Natural killer cell (primary cell): ENCODE data around the gene CLPTM1. TPM values are rescaled to one million over a fixed set of nuclear protein-coding genes. Genes with fewer than 3 reads are reported as not detected.
"Not testable (repeated sequence)": the region's sequence is repeated elsewhere in the genome, so short reads cannot be mapped to it uniquely, and the experiment has no call there.

Source experiments
- ATAC-seq, 3 donors: fragments of 150-1000 bp in 2 of 3; fragments of 200-7000 bp in 1 of 3; cut with Tn5 transposase; 1 replicate in 1 of 3; 2 replicates in 2 of 3; pipeline ENCODE4 v1.10.0; 2021; ENCODE audit warnings: mild to moderate bottlenecking in 2 of 3, moderate library complexity in 2 of 3
- DNase-seq, 2 donors: peaks; one replicate each; pipeline versions ENCODE4 v3.0.0 to v3.0.0-alpha.2; 2013 to 2021; ENCODE audit warnings: mixed read lengths in 1 of 2
- H3K27ac ChIP-seq: one replicate; pipeline ENCODE4 v1.5.1; 2013; ENCODE audit warnings: mild to moderate bottlenecking, low read length
- H3K27me3 ChIP-seq: one replicate; pipeline ENCODE4 v1.6.1; 2013; ENCODE audit warnings: low read length; ENCODE audit not compliant: control insufficient read depth, insufficient read depth
- H3K36me3 ChIP-seq: one replicate; pipeline ENCODE4 v1.6.1; 2013; ENCODE audit warnings: low read length; ENCODE audit not compliant: control insufficient read depth, insufficient read depth
- H3K4me1 ChIP-seq: one replicate; pipeline ENCODE4 v1.6.1; 2013; ENCODE audit warnings: low read length; ENCODE audit not compliant: control insufficient read depth, insufficient read depth
- H3K4me3 ChIP-seq: one replicate; pipeline ENCODE4 v1.5.1; 2013; ENCODE audit warnings: low read length
- H3K9me3 ChIP-seq: one replicate; pipeline ENCODE4 v1.6.1; 2013; ENCODE audit warnings: low read length; ENCODE audit not compliant: control insufficient read depth, insufficient read depth
- H3K27ac Mint-ChIP-seq, 2 donors: one replicate each; pipeline ENCODE4 v1.8.0; 2022; ENCODE audit warnings: mild to moderate bottlenecking in 2 of 2, mixed read lengths in 2 of 2, moderate library complexity in 1 of 2
- H3K27me3 Mint-ChIP-seq, 2 donors: one replicate each; pipeline ENCODE4 v1.8.0; 2022; ENCODE audit warnings: low read depth in 2 of 2, mixed read lengths in 2 of 2
- H3K36me3 Mint-ChIP-seq: one replicate; pipeline ENCODE4 v1.8.0; 2022; ENCODE audit warnings: mixed read lengths
- H3K4me1 Mint-ChIP-seq, 2 donors: one replicate each; pipeline ENCODE4 v1.8.0; 2022; ENCODE audit warnings: mixed read lengths in 2 of 2
- H3K4me3 Mint-ChIP-seq: one replicate; pipeline ENCODE4 v1.8.0; 2022; ENCODE audit warnings: mild to moderate bottlenecking, moderate library complexity, mixed read lengths
- H3K9me3 Mint-ChIP-seq, 2 donors: one replicate each; pipeline ENCODE4 v1.8.0; 2022; ENCODE audit warnings: mixed read lengths in 2 of 2
- CTCF ChIP-seq: fragments of 200-600 bp; IDR thresholded peaks from one replicate; pipeline ENCODE4 v1.8.0; 2022; ENCODE audit warnings: antibody characterized with exemption
- WGBS: methylation state at CpG from one replicate; pipeline ENCODE4 v1.1.7; 2013; ENCODE audit warnings: missing lambda C conversion rate; ENCODE audit not compliant: insufficient coverage; 5-methylcytosine and 5-hydroxymethylcytosine counted together
- intact Hi-C: fragments of 100-400 bp; cut with micrococcal nuclease; formaldehyde crosslinking; loops from one replicate; pipeline ENCODE4 v1.14.2; 2022
- total RNA-seq, 4 donors: library from RNA; stranded (reverse); fragments of 120-200 nt in 1 of 4; gene quantifications; one replicate each; pipeline versions ENCODE4 v1.2.3 to v1.2.4, GENCODE V29; 2013 to 2022

Gene CLPTM1
- total RNA-seq, 3 donors from 2014 or later (not counting 1 experiment from before 2014, with no cell fraction given), result 97.1 to 125 (median 120) TPM

DNA sequence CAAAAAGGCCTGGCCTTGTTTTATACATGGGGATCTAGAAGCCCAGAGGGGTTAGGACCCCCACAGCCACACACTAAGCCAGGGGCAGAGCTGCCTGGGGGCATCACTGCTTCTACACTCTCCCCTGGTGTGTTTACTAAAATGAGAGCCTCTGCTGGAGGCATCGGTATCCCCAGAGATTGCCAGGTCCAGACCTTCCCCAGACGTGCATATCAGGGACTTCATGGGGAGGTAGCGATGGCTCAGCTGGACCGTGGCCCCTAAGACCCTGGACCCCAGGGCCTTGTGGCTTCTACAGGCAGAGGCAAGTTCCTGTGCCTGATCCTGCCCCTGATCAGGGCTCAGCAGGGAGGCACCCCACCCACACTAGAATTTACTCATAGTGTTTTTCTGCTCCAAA, 13.5 kb downstream of the CLPTM1 start:
- 93% methylated on average over 4 of the region's 4 CpGs for WGBS
- Mint-ChIP-seq H3K27ac (no peak overlapping the region), H3K9me3 (no peaks in the 10 kb centered on the region), H3K4me1 (peaks cover 0 to 11% of the 10 kb centered on the region in 2 donors), H3K36me3 (no peaks in the 10 kb centered on the region), H3K27me3 (no peaks in the 10 kb centered on the region), H3K4me3 (no peak overlapping the region)
- H3K27me3 ChIP-seq, result no peaks in the 10 kb centered on the region
- no peaks in the 10 kb centered on the region for H3K9me3 ChIP-seq
- DNase-seq (no peak), ATAC-seq (no peak)
- H3K4me3 ChIP-seq, result no peak overlapping the region
- no peak overlapping the region for H3K27ac ChIP-seq
- intact Hi-C loops, result no loop called here
- no peak for TF ChIP-seq CTCF
- no peaks in the 10 kb centered on the region for H3K4me1 ChIP-seq
- peaks cover 36% of the 10 kb centered on the region for H3K36me3 ChIP-seq

GRCh38 chr19:44969437-44969836, 14.3 kb downstream of the CLPTM1 start:
- peaks cover 0 to 11% of the 10 kb centered on the region in 2 donors for H3K4me1 Mint-ChIP-seq
- H3K4me3 Mint-ChIP-seq, result no peak overlapping the region
- WGBS, result 93% methylated on average over 3 of the region's 5 CpGs
- H3K27me3 Mint-ChIP-seq, result no peaks in the 10 kb centered on the region
- H3K4me1 ChIP-seq, result no peaks in the 10 kb centered on the region
- H3K36me3 Mint-ChIP-seq, result no peaks in the 10 kb centered on the region
- H3K27me3 ChIP-seq, result no peaks in the 10 kb centered on the region
- ATAC-seq (no peak), DNase-seq (no peak)
- H3K27ac Mint-ChIP-seq, result no peak overlapping the region
- intact Hi-C loops, result no loop called here
- no peaks in the 10 kb centered on the region for H3K9me3 ChIP-seq
- no peaks in the 10 kb centered on the region for H3K9me3 Mint-ChIP-seq
- H3K4me3 ChIP-seq, result no peak overlapping the region
- no peak for TF ChIP-seq CTCF
- no peak overlapping the region for H3K27ac ChIP-seq
- peaks cover 39% of the 10 kb centered on the region for H3K36me3 ChIP-seq

- H3K27me3 ChIP-seq, ATAC-seq, H3K4me3 ChIP-seq, H3K9me3 ChIP-seq, H3K9me3 Mint-ChIP-seq, H3K27ac Mint-ChIP-seq, H3K27ac ChIP-seq, H3K4me3 Mint-ChIP-seq, H3K4me1 ChIP-seq, intact Hi-C loops, H3K36me3 Mint-ChIP-seq, DNase-seq, H3K27me3 Mint-ChIP-seq: not testable (repeated sequence)
- 84% methylated on average over 5 of the region's 6 CpGs for WGBS
- peaks cover 0 to 11% of the 10 kb centered on the region in 2 donors for H3K4me1 Mint-ChIP-seq
- H3K36me3 ChIP-seq, result peaks cover 50% of the 10 kb centered on the region
Measured at GRCh38 chr19:44971451-44971850, 16.3 kb downstream of the CLPTM1 start.

GRCh38 chr19:44972802-44973201, 17.6 kb downstream of the CLPTM1 start:
- no peak for ATAC-seq
- H3K36me3 Mint-ChIP-seq, result no peaks in the 10 kb centered on the region

More at GRCh38 chr19:44972802-44973201, 17.6 kb downstream of the CLPTM1 start:
- Histone ChIP-seq H3K36me3 (peaks cover 61% of the 10 kb centered on the region), H3K9me3 (no peaks in the 10 kb centered on the region), H3K27ac (no peak overlapping the region), H3K27me3 (no peaks in the 10 kb centered on the region), H3K4me3 (no peak overlapping the region), H3K4me1 (no peaks in the 10 kb centered on the region)
- H3K4me3 Mint-ChIP-seq, result no peak overlapping the region
- H3K9me3 Mint-ChIP-seq, result no peaks in the 10 kb centered on the region
- peaks cover 0 to 8% of the 10 kb centered on the region in 2 donors for H3K4me1 Mint-ChIP-seq
- intact Hi-C loops, result no loop called here
- WGBS, result 89% methylated on average over 13 of the region's 13 CpGs
- DNase-seq, result no peak
- no peaks in the 10 kb centered on the region for H3K27me3 Mint-ChIP-seq
- no peak overlapping the region for H3K27ac Mint-ChIP-seq
- TF ChIP-seq CTCF, result no peak
